K562 (cell line): Measurements from ENCODE around the gene COL15A1. TPM values are rescaled to one million over a fixed set of nuclear protein-coding genes. Genes with fewer than 3 reads are reported as not detected.

Source experiments
- ATAC-seq: fragments of 200-7000 bp; cut with Tn5 transposase; 3 replicates; pipeline ENCODE4 v1.9.1; 2020; ENCODE audit warnings: moderate library complexity
- BruUV-seq: library from RNA; stranded (reverse); fragments of 400-500 nt; replicated peaks from 2 replicates; lab custom pipeline; 2021; lab: Mats Ljungman, UMichigan
- CTCF ChIA-PET: fragments of 300-600 bp; formaldehyde crosslinking; extraction: SDS; loops from one replicate; lab custom pipeline; 2021; ENCODE audit warnings: low intra/inter-chr PET ratio; lab: Yijun Ruan, JAX
- POLR2A ChIA-PET: fragments of 300-600, 350-650 bp; sonication (Branson Sonifier 250); formaldehyde crosslinking; extraction: SDS; loops from one replicate; lab custom pipeline; 2021; ENCODE audit warnings: antibody characterized with exemption, inconsistent platforms; lab: Yijun Ruan, JAX
- DNase-seq, 4 experiments: peaks; one replicate each; pipeline versions ENCODE4 v3.0.0 to v3.0.0-alpha.2; 2011 to 2018; ENCODE audit warnings: low spot score in 3 of 4, mixed read lengths in 3 of 4; ENCODE audit errors: extremely low read depth in 1 of 4
- FAIRE-seq: peaks from 2 replicates; lab custom pipeline; 2011; peaks lifted over from hg19 to GRCh38; lab: Jason Lieb, UNC
- H2AFZ ChIP-seq: 2 replicates; pipeline ENCODE4 v1.6.0; 2011; ENCODE audit warnings: low read depth, low read length, control low read depth, inconsistent platforms
- H3K27ac ChIP-seq: fragments of 200-600 bp; 3 replicates; pipeline ENCODE4 v1.8.0; 2011; ENCODE audit warnings: low read depth, mild to moderate bottlenecking, control low read depth, inconsistent platforms, low read length, moderate library complexity, mixed read lengths; ENCODE audit errors: extremely low read depth
- H3K27me3 ChIP-seq, 2 experiments: fragments of 300-600 bp in 1 of 2; 2 replicates in 1 of 2; 3 replicates in 1 of 2; pipeline versions ENCODE4 v1.6.0 to v1.8.0; 2011; ENCODE audit warnings: inconsistent platforms in 2 of 2, low read length in 2 of 2, mild to moderate bottlenecking in 1 of 2, mixed read lengths in 1 of 2, moderate library complexity in 1 of 2; ENCODE audit not compliant: control insufficient read depth in 2 of 2, insufficient read depth in 2 of 2
- H3K36me3 ChIP-seq: fragments of 300-600 bp; 3 replicates; pipeline ENCODE4 v1.8.0; 2011; ENCODE audit warnings: mild to moderate bottlenecking, low read length, inconsistent platforms; ENCODE audit not compliant: control insufficient read depth, insufficient read depth
- H3K4me1 ChIP-seq, 2 experiments: fragments of 200-600 bp in 1 of 2; replicated peaks in 1 of 2; 2 replicates in 1 of 2; 3 replicates in 1 of 2; pipeline versions ENCODE4 v1.5.1 to v1.8.0; 2011; ENCODE audit warnings: inconsistent platforms in 2 of 2, low read length in 2 of 2, mild to moderate bottlenecking in 1 of 2, mixed read lengths in 1 of 2, moderate library complexity in 1 of 2; ENCODE audit not compliant: control insufficient read depth in 2 of 2, insufficient read depth in 2 of 2
- H3K4me2 ChIP-seq: 2 replicates; pipeline ENCODE4 v1.6.1; 2011; ENCODE audit warnings: low read length, control low read depth, inconsistent platforms, mixed read lengths; ENCODE audit not compliant: insufficient read depth
- H3K4me3 ChIP-seq: fragments of 200-600 bp; sonication (generic), shearing (Covaris generic); 2 replicates; pipeline ENCODE4 v1.5.1; 2016; ENCODE audit warnings: control low read depth, inconsistent platforms
- H3K79me2 ChIP-seq: fragments of 200-600 bp; 3 replicates; pipeline ENCODE4 v1.8.0; 2011; ENCODE audit warnings: low read length, inconsistent platforms; ENCODE audit not compliant: control insufficient read depth, insufficient read depth
- H3K9ac ChIP-seq, 2 experiments: 2 replicates each; pipeline versions ENCODE4 v1.6.0 to v1.6.1; 2011; ENCODE audit warnings: low read depth in 2 of 2, low read length in 2 of 2, control low read depth in 1 of 2, inconsistent platforms in 1 of 2, mild to moderate bottlenecking in 1 of 2, mixed read lengths in 1 of 2; ENCODE audit not compliant: insufficient read depth in 1 of 2
- H3K9me1 ChIP-seq: one replicate; pipeline ENCODE4 v1.6.0; 2011; ENCODE audit warnings: inconsistent platforms, mild to moderate bottlenecking, low read length, moderate library complexity; ENCODE audit not compliant: control insufficient read depth, insufficient read depth
- H3K9me3 ChIP-seq: replicated peaks from 2 replicates; pipeline ENCODE4 v1.5.1; 2011; ENCODE audit warnings: low read depth, low read length, inconsistent platforms; ENCODE audit not compliant: control insufficient read depth, insufficient read depth
- H4K20me1 ChIP-seq: replicated peaks from 2 replicates; pipeline ENCODE4 v1.6.1; 2011; ENCODE audit warnings: low read length, inconsistent platforms, mixed read lengths; ENCODE audit not compliant: control insufficient read depth, insufficient read depth
- CEBPZ ChIP-seq: fragments of 150-350 bp; IDR thresholded peaks from 2 replicates; pipeline ENCODE4 v1.6.1; 2014; ENCODE audit warnings: low read depth, mild to moderate bottlenecking, low read length, borderline replicate concordance
- FOXA3 ChIP-seq, 2 experiments: fragments of 450-650 bp in 1 of 2; sonication (generic) in 1 of 2; formaldehyde crosslinking; IDR thresholded peaks in 1 of 2; conservative IDR thresholded peaks in 1 of 2; 2 replicates each; pipeline versions ENCODE4 v1.4.0 to v1.8.0; 2020 to 2022; ENCODE audit warnings: mild to moderate bottlenecking in 2 of 2, missing genetic modification reagents in 1 of 2
- GATA2 ChIP-seq: sonication (generic); formaldehyde crosslinking; IDR thresholded peaks from 2 replicates; pipeline ENCODE4 v1.4.0; 2020; ENCODE audit warnings: mild to moderate bottlenecking, missing genetic modification reagents
- MAFK ChIP-seq: IDR thresholded peaks from 2 replicates; pipeline ENCODE4 v1.6.1; 2011; ENCODE audit warnings: low read length, improper control_type of control experiment
- NKRF ChIP-seq: fragments of 450-650 bp; IDR thresholded peaks from 2 replicates; pipeline ENCODE4 v1.6.1; 2016; ENCODE audit warnings: borderline replicate concordance
- SRSF1 ChIP-seq: fragments of 200-400 bp; formaldehyde crosslinking; IDR thresholded peaks from 2 replicates; pipeline ENCODE4 v1.6.1; 2017; ENCODE audit warnings: mild to moderate bottlenecking, low read depth, low read length, moderate library complexity
- TBL1XR1 ChIP-seq, 2 experiments: IDR thresholded peaks; 2 replicates each; pipeline ENCODE4 v1.6.1; 2012; ENCODE audit warnings: improper control_type of control experiment in 2 of 2, low read length in 2 of 2, mild to moderate bottlenecking in 1 of 2
- ZNF592 ChIP-seq: fragments of 450-650 bp; IDR thresholded peaks from 2 replicates; pipeline ENCODE4 v1.6.1; 2017; ENCODE audit warnings: antibody characterized with exemption, mild to moderate bottlenecking
- WGBS: fragments of 100-300 bp; shearing (Covaris generic); methylation state at CpG from one replicate; pipeline ENCODE4 v1.1.6; 2016; ENCODE audit warnings: low coverage, mixed read lengths; ENCODE audit not compliant: insufficient coverage; ENCODE audit errors: missing lambda C conversion rate; 5-methylcytosine and 5-hydroxymethylcytosine counted together
- in situ Hi-C: fragments of 300-500 bp; cut with MboI; formaldehyde crosslinking; loops from 4 replicates; pipeline ENCODE4 v1.15.0; 2018; ENCODE audit warnings: inconsistent platforms, mixed read lengths
- intact Hi-C: fragments of 100-400 bp; cut with micrococcal nuclease; formaldehyde crosslinking; loops from 2 replicates; pipeline ENCODE4 v1.14.2; 2022
- polyA plus RNA-seq, 8 experiments: library from polyadenylated mRNA; depleted of rRNA in 4 of 8; stranded (reverse) in 5 of 8; unstranded in 3 of 8; fragments of >200 nt; fragmentation: Nextera tagmentation in 2 of 8; fragmentation: Illumina TruSeq in 1 of 8; extraction: Ambion mirVana in 2 of 8; extraction: Trizol in 1 of 8; gene quantifications; 2 replicates each; pipeline versions ENCODE4 v1.2.1 to v1.2.3, GENCODE V29; 2011 to 2014; ENCODE audit warnings: inconsistent platforms in 1 of 8, missing spikeins in 1 of 8
- total RNA-seq, 7 experiments: library from RNA; depleted of rRNA in 6 of 7; stranded (reverse); fragments of >200 nt in 6 of 7; fragmentation: Illumina TruSeq in 2 of 7; extraction: Trizol in 2 of 7; gene quantifications; 2 replicates each; pipeline versions ENCODE4 v1.2.1 to v1.2.3, GENCODE V29; 2011 to 2021; ENCODE audit warnings: low replicate concordance in 1 of 7

The COL15A1 gene
- total and polyA plus RNA-seq, 9 of the 15 experiments (the other 6 are each of a cell fraction or from before 2014, with no cell fraction given) = 0.46 to 5.1 (median 2.6) TPM

- TF ChIP-seq ZNF592 = no peak
- no peak for TF ChIP-seq MAFK
These were observed 57.0 kb downstream of the COL15A1 start (continued) for GRCh38 chr9:99000476-99001395.

GRCh38 chr9:99001892-99002291 is 58.2 kb downstream of the COL15A1 start:
- peak overlapping the region in 1 of 2 experiments; percentile 29; a peak in 1 of 4 replicates for H3K9ac ChIP-seq
- H3K4me2 ChIP-seq = no peak overlapping the region
- WGBS = 35% methylated on average over 2 of the region's 2 CpGs
- H3K4me1 ChIP-seq = peaks cover 37 to 41% of the 10 kb centered on the region in 2 experiments
- no peak overlapping the region for H3K4me3 ChIP-seq
- H3K27me3 ChIP-seq = no peaks in the 10 kb centered on the region
- ATAC-seq (no peak), FAIRE-seq (no peak), DNase-seq (no peak)
- intact Hi-C loops (no loop called here), in situ Hi-C loops (no loop called here)
- no peaks in the 10 kb centered on the region for H3K36me3 ChIP-seq
- H3K27ac ChIP-seq = no peak overlapping the region
- H3K79me2 ChIP-seq = no peaks in the 10 kb centered on the region
- CTCF ChIA-PET = interaction anchor here (0.6 to 5.3 kb wide), 2 partner anchors 27 to 139 kb away, joined by 3 to 61 read pairs; no protein-coding TSS in a partner anchor
- no peaks in the 10 kb centered on the region for H3K9me1 ChIP-seq
- BruUV-seq = no TSS peak
- H2AFZ ChIP-seq = no peak overlapping the region
- POLR2A ChIA-PET = interaction anchor here (0.6 to 2.1 kb wide), 2 partner anchors 73 to 94 kb away, joined by 4 to 8 read pairs; no protein-coding TSS in a partner anchor
- no peaks in the 10 kb centered on the region for H3K9me3 ChIP-seq
- H4K20me1 ChIP-seq = no peaks in the 10 kb centered on the region
- TF ChIP-seq NKRF (no peak), CEBPZ (no peak), SRSF1 (no peak), FOXA3 (CRISPR knock-in tag; conservative IDR thresholded peaks at IDR 0.05 in 1 of 2, IDR thresholded peaks at IDR 0.05 in 1 of 2) (no peak), GATA2 (CRISPR knock-in tag) (no peak), TBL1XR1 (IDR thresholded peaks at IDR 0.05; ENCODE audit: low read length in 2 of 2) (no peak)
